ENCODE results near the gene FAM50B.

FAM50B gene

DNA sequence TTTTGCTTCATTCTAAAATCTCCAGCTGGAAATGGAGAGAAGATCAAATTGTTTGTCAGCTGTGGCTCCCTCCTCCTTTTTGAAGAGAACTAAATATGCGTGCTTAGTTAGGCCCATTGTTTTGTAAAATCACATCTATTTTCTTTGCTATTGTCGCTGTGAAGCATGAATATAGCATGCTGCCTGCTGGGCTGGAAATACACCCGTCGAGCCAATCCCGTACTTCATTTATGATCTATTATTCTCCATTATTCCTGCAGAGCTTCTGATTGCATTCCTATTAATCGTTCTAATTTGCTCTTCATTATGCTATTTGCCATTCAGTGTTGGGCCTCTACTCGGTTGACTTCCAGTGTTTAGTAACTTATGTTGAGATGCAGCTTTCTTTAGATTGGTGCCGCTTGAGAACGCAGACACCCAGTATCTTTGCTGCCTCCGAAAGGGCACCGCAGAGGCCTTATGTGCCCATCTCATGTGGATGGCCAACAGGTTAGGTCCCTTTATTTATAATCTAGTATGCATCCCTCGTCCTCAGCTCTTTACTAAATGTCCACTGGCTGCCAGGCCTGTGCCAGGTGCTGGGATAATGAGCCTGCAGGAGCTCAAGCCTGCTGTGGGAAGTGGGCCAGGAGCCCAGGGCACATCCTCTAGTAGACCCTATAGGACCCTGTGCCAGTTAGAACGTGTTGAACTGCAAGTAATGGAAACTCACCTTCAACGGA, 45.6 kb downstream of the FAM50B start:
- TF ChIP-seq TEAD4 (IDR thresholded peaks at IDR 0.05): no peak
- TF ChIP-seq, protein P1, sequence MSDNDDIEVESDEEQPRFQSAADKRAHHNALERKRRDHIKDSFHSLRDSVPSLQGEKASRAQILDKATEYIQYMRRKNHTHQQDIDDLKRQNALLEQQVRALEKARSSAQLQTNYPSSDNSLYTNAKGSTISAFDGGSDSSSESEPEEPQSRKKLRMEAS (IDR thresholded peaks at IDR 0.05): no peak

DNA sequence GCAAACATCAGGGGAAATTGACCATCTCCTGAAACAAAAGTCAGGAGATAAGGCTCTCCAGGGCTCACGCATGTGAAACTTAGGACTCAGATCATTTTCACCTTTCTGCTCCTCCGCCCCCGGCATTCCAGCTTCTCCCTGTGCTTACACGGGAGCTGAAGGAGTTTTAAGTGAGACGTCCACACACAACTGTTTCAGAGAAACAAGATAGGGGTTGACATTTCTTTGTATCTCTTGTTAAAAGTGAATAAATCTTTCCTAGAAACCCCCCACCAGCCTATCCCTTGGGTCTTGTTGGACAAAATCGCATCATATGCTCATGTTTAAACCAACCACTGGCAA, 46.1 kb downstream of the FAM50B start:
- TF ChIP-seq EGR1 (IDR thresholded peaks at IDR 0.05): peak; percentile 68
- TF ChIP-seq, protein P2, sequence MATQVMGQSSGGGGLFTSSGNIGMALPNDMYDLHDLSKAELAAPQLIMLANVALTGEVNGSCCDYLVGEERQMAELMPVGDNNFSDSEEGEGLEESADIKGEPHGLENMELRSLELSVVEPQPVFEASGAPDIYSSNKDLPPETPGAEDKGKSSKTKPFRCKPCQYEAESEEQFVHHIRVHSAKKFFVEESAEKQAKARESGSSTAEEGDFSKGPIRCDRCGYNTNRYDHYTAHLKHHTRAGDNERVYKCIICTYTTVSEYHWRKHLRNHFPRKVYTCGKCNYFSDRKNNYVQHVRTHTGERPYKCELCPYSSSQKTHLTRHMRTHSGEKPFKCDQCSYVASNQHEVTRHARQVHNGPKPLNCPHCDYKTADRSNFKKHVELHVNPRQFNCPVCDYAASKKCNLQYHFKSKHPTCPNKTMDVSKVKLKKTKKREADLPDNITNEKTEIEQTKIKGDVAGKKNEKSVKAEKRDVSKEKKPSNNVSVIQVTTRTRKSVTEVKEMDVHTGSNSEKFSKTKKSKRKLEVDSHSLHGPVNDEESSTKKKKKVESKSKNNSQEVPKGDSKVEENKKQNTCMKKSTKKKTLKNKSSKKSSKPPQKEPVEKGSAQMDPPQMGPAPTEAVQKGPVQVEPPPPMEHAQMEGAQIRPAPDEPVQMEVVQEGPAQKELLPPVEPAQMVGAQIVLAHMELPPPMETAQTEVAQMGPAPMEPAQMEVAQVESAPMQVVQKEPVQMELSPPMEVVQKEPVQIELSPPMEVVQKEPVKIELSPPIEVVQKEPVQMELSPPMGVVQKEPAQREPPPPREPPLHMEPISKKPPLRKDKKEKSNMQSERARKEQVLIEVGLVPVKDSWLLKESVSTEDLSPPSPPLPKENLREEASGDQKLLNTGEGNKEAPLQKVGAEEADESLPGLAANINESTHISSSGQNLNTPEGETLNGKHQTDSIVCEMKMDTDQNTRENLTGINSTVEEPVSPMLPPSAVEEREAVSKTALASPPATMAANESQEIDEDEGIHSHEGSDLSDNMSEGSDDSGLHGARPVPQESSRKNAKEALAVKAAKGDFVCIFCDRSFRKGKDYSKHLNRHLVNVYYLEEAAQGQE (IDR thresholded peaks at IDR 0.05; ENCODE audit: low read depth): no peak

DNA sequence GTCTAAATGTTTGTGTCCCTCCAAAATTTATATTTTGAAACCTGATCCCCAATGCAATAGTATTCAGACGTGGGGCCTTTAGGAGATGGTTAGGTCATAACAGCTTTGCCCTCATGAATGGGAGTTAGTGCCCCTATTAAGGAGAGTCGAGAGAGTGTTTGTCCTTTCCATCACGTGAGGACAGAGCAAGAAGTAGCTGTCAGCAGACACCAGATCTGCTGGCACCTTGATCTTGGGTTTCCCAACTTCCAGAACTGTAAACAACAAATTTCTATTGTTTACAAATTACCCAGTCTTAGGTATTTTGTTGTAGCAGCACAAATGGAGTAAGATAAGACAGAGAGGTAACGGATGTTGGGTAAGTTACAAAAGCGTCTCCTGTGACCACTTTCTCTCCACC, 46.6 kb downstream of the FAM50B start:
- TF ChIP-seq ZBTB7A (IDR thresholded peaks at IDR 0.05; ENCODE audit: low read depth) (no peak), FOXM1 (IDR thresholded peaks at IDR 0.05; ENCODE audit: borderline replicate concordance, low read depth) (no peak)

DNA sequence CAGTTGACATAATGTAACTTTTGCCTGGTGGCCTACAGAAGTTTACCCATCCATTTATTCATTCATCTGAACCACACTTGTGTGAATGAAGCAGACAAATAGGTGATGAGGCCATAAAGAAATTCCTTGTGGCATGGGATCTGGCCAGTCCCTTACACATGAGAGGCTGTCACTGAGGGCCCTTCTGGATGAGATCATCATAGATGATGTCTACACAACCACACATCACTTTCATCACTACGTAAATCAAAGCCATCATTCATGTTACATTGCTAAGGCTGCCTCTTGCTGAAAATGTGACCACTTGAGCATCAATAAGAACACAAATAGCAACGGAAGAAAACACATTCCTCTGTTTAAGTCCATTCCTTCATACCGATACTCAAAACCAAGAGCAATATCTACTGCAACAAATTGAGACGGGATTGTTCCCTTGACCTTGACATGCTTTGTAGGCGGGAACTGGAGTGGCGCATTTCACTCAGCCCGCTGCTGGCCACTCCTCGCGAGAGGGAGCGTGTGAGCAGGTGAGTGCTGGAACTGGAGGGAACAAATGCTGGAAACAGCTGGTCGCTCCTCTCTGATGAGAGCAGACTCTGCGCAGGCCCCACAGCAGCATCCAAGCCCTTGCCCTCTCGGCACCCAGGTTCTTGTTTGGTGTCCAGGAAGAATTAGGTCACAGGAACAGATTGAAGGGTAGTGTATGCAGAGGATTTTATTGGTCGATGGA, 49.3 kb downstream of the FAM50B start:
- no peak for TF ChIP-seq EGR1 (IDR thresholded peaks at IDR 0.05)
- TF ChIP-seq ZBTB7A (IDR thresholded peaks at IDR 0.05; ENCODE audit: low read depth): no peak
- no peak for TF ChIP-seq FOXM1 (IDR thresholded peaks at IDR 0.05; ENCODE audit: borderline replicate concordance, low read depth)
- TF ChIP-seq EP300 (IDR thresholded peaks at IDR 0.05; ENCODE audit: borderline replicate concordance): no peak
- no peak for TF ChIP-seq CREB1 (IDR thresholded peaks at IDR 0.05; ENCODE audit: low read depth)
- TF ChIP-seq, protein P1 (IDR thresholded peaks at IDR 0.05): no peak
- no peak for TF ChIP-seq YY1 (IDR thresholded peaks at IDR 0.05; ENCODE audit: low read depth)
- TF ChIP-seq TEAD4 (IDR thresholded peaks at IDR 0.05): no peak
- TF ChIP-seq, protein P3, sequence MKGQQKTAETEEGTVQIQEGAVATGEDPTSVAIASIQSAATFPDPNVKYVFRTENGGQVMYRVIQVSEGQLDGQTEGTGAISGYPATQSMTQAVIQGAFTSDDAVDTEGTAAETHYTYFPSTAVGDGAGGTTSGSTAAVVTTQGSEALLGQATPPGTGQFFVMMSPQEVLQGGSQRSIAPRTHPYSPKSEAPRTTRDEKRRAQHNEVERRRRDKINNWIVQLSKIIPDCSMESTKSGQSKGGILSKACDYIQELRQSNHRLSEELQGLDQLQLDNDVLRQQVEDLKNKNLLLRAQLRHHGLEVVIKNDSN (IDR thresholded peaks at IDR 0.05): no peak
- no peak for TF ChIP-seq NFIC (IDR thresholded peaks at IDR 0.05)
- no peak for TF ChIP-seq RAD21 (IDR thresholded peaks at IDR 0.05; ENCODE audit: low read depth)

DNA sequence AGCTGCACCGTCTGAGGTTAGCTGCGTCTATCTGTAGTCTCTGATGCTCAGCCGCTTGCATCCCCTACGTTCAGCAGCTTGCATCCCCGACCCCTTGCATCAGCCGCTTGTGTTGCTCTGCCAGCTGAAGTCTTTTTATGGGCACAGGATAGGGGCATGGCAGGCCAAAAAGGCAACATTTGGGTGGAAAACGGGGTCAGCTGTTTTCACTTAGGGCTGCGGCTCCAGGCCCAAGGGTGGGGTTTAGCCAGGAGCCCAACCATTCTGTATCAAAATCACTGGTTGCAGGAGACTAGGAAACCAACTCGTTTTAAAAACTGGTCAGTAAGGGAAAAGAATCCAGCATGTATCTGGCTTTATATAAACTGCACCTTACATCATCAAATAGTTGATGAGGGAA, 49.9 kb downstream of the FAM50B start:
- TF ChIP-seq CREB1 (IDR thresholded peaks at IDR 0.05; ENCODE audit: low read depth): no peak
- no peak for TF ChIP-seq TCF12 (IDR thresholded peaks at IDR 0.05; ENCODE audit: low read depth)
- no peak for TF ChIP-seq TEAD4 (IDR thresholded peaks at IDR 0.05)
- TF ChIP-seq YY1 (IDR thresholded peaks at IDR 0.05; ENCODE audit: low read depth): no peak
- no peak for TF ChIP-seq RAD21 (IDR thresholded peaks at IDR 0.05; ENCODE audit: low read depth)
- no peak for TF ChIP-seq ZBTB7A (IDR thresholded peaks at IDR 0.05; ENCODE audit: low read depth)
- no peak for TF ChIP-seq NFIC (IDR thresholded peaks at IDR 0.05)
- no peak for TF ChIP-seq CEBPB (IDR thresholded peaks at IDR 0.05)
- TF ChIP-seq, protein P3 (IDR thresholded peaks at IDR 0.05): no peak
- TF ChIP-seq, protein P2 (IDR thresholded peaks at IDR 0.05; ENCODE audit: low read depth): no peak
- TF ChIP-seq EP300 (IDR thresholded peaks at IDR 0.05; ENCODE audit: borderline replicate concordance): no peak
- TF ChIP-seq, protein P1 (IDR thresholded peaks at IDR 0.05): no peak
- no peak for TF ChIP-seq EGR1 (IDR thresholded peaks at IDR 0.05)
- no peak for TF ChIP-seq FOXM1 (IDR thresholded peaks at IDR 0.05; ENCODE audit: borderline replicate concordance, low read depth)
- TF ChIP-seq TAF1 (IDR thresholded peaks at IDR 0.05; ENCODE audit: low read depth): no peak

DNA sequence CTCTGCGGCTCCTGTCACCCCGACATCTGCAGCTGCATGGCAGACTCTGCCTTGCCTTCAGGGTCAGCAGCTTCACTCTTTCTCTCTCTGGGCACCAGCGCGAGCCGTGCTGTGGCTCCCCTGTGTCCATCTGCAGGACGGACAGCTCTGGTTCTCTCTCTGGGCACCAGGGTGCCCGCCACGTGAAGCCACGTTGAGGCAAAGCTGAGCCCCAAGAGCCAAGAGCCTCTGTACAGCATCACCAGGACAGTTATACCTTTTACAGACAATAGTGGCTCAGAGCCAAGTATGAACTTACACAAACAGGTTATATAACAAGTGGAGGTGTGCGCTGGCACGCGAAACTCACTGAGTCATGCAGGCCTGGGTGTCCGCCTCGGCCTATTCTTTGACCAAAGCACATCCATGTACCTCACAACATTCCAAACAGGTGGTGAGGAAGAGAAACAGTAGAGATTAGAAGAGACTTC, 50.8 kb downstream of the FAM50B start:
- TF ChIP-seq RAD21 (IDR thresholded peaks at IDR 0.05; ENCODE audit: low read depth) (no peak), TEAD4 (IDR thresholded peaks at IDR 0.05) (peak; percentile 47; the same call in 1 of the 2 replicates), NFIC (IDR thresholded peaks at IDR 0.05) (peak; percentile 84), EP300 (IDR thresholded peaks at IDR 0.05; ENCODE audit: borderline replicate concordance) (peak; percentile 37; the same call in 1 of the 2 replicates)
- TF ChIP-seq, protein P2 (IDR thresholded peaks at IDR 0.05; ENCODE audit: low read depth): no peak
- TF ChIP-seq, protein P1 (IDR thresholded peaks at IDR 0.05): peak; percentile 65

Data from Ishikawa (cell line).